Measurements from ENCODE around the gene H2AZ2.
A peak's percentile ranks its signal among the peaks of the same experiment; 100 is the strongest.
"Not testable (repeated sequence)": the region's sequence is repeated elsewhere in the genome, so short reads cannot be mapped to it uniquely, and the experiment has no call there.

H2AZ2 gene

GRCh38 chr7:44847920-44848634, at the start of gene H2AZ2:
TSS of gene H2AZ2 (minus strand) at chr7:44848087. CDS start at chr7:44847971, 116 bp downstream.
- peak; percentile 99 for DNase-seq

GRCh38 chr7:44897309-44897708, 49.4 kb upstream of the H2AZ2 start:
- DNase-seq: no peak

- no peak for DNase-seq
These were observed 47.1 kb upstream of the H2AZ2 start for GRCh38 chr7:44894888-44895580.

- DNase-seq: no peak
These were observed 45.9 kb upstream of the H2AZ2 start for GRCh38 chr7:44893710-44894234.

GRCh38 chr7:44891791-44892190, 43.9 kb upstream of the H2AZ2 start:
- no peak for DNase-seq

- no peak for DNase-seq
These were observed 43.5 kb upstream of the H2AZ2 start for GRCh38 chr7:44891372-44891771.

- DNase-seq: no peak
These were observed 41.3 kb upstream of the H2AZ2 start for GRCh38 chr7:44889086-44889781.

GRCh38 chr7:44887293-44887692, 39.4 kb upstream of the H2AZ2 start:
- DNase-seq: no peak

GRCh38 chr7:44885394-44886317, 37.8 kb upstream of the H2AZ2 start, which contains the start of gene PURB:
TSS of gene PURB (minus strand) at chr7:44885530. CDS start at chr7:44885348, 182 bp downstream.
- DNase-seq: peak; percentile 84

GRCh38 chr7:44884621-44885393, 36.9 kb upstream of the H2AZ2 start:
- peak; percentile 12 for DNase-seq

- no peak for DNase-seq
These were observed 36.2 kb upstream of the H2AZ2 start for GRCh38 chr7:44883961-44884620.

- DNase-seq: no peak
These were observed 35.0 kb upstream of the H2AZ2 start for GRCh38 chr7:44882899-44883298.

- no peak for DNase-seq
These were observed 33.7 kb upstream of the H2AZ2 start for GRCh38 chr7:44881610-44882009.

GRCh38 chr7:44881066-44881600, 33.2 kb upstream of the H2AZ2 start:
- no peak for DNase-seq

- DNase-seq: no peak
These were observed 32.6 kb upstream of the H2AZ2 start for GRCh38 chr7:44880317-44881018.

GRCh38 chr7:44876393-44876792, 28.5 kb upstream of the H2AZ2 start:
- DNase-seq: no peak

GRCh38 chr7:44875241-44875640, 27.4 kb upstream of the H2AZ2 start:
- no peak for DNase-seq

GRCh38 chr7:44872787-44873186, 24.9 kb upstream of the H2AZ2 start:
- no peak for DNase-seq

GRCh38 chr7:44871918-44872317, 24.0 kb upstream of the H2AZ2 start:
- DNase-seq: not testable (repeated sequence)

- DNase-seq: not testable (repeated sequence)
These were observed 22.9 kb upstream of the H2AZ2 start for GRCh38 chr7:44870780-44871179.

Measured in NCI-H510A treated with DMSO at 0.1 percent for 48 hours (cell line).